ENCODE measurements around the gene AGBL4.

AGBL4 gene

GRCh38 chr1:48765335-48765734, 1258.4 kb downstream of the AGBL4 start:
- DNase-seq (ENCODE audit: insufficient read length), result no peak
- TF ChIP-seq POLR2AphosphoS5 (IDR thresholded peaks at IDR 0.05; ENCODE audit: low read depth, low read length) (no peak), TAF1 (IDR thresholded peaks at IDR 0.05; ENCODE audit: borderline replicate concordance, low read depth, low read length) (no peak), POLR2A (IDR thresholded peaks at IDR 0.05; ENCODE audit: low read depth, low read length) (no peak)
- FAIRE-seq, result no peak

GRCh38 chr1:48761986-48762385, 1261.8 kb downstream of the AGBL4 start:
- no peak for DNase-seq (ENCODE audit: insufficient read length)
- no peak for FAIRE-seq
- TF ChIP-seq TAF1 (IDR thresholded peaks at IDR 0.05; ENCODE audit: borderline replicate concordance, low read depth, low read length), result no peak
- no peak for TF ChIP-seq POLR2A (IDR thresholded peaks at IDR 0.05; ENCODE audit: low read depth, low read length)
- TF ChIP-seq POLR2AphosphoS5 (IDR thresholded peaks at IDR 0.05; ENCODE audit: low read depth, low read length), result no peak

GRCh38 chr1:48761411-48761810, 1262.3 kb downstream of the AGBL4 start:
- TF ChIP-seq POLR2A (IDR thresholded peaks at IDR 0.05; ENCODE audit: low read depth, low read length), result no peak
- TF ChIP-seq POLR2AphosphoS5 (IDR thresholded peaks at IDR 0.05; ENCODE audit: low read depth, low read length), result no peak
- TF ChIP-seq TAF1 (IDR thresholded peaks at IDR 0.05; ENCODE audit: borderline replicate concordance, low read depth, low read length), result no peak
- no peak for FAIRE-seq
- no peak for DNase-seq (ENCODE audit: insufficient read length)

- FAIRE-seq (no peak), DNase-seq (ENCODE audit: insufficient read length) (no peak)
- TF ChIP-seq POLR2AphosphoS5 (IDR thresholded peaks at IDR 0.05; ENCODE audit: low read depth, low read length) (no peak), TAF1 (IDR thresholded peaks at IDR 0.05; ENCODE audit: borderline replicate concordance, low read depth, low read length) (no peak), POLR2A (IDR thresholded peaks at IDR 0.05; ENCODE audit: low read depth, low read length) (no peak)
These were observed 1262.9 kb downstream of the AGBL4 start for GRCh38 chr1:48760857-48761256.

- DNase-seq (ENCODE audit: insufficient read length) (no peak), FAIRE-seq (no peak)
- TF ChIP-seq TAF1 (IDR thresholded peaks at IDR 0.05; ENCODE audit: borderline replicate concordance, low read depth, low read length), result no peak
- TF ChIP-seq POLR2AphosphoS5 (IDR thresholded peaks at IDR 0.05; ENCODE audit: low read depth, low read length), result no peak
- TF ChIP-seq POLR2A (IDR thresholded peaks at IDR 0.05; ENCODE audit: low read depth, low read length), result no peak
These were observed 1264.8 kb downstream of the AGBL4 start for GRCh38 chr1:48758976-48759375.

GRCh38 chr1:48757363-48757762, 1266.4 kb downstream of the AGBL4 start:
- DNase-seq (ENCODE audit: insufficient read length) (no peak), FAIRE-seq (no peak)
- TF ChIP-seq TAF1 (IDR thresholded peaks at IDR 0.05; ENCODE audit: borderline replicate concordance, low read depth, low read length), result no peak
- no peak for TF ChIP-seq POLR2A (IDR thresholded peaks at IDR 0.05; ENCODE audit: low read depth, low read length)
- TF ChIP-seq POLR2AphosphoS5 (IDR thresholded peaks at IDR 0.05; ENCODE audit: low read depth, low read length), result no peak

GRCh38 chr1:48756683-48757316, 1267.0 kb downstream of the AGBL4 start:
- TF ChIP-seq POLR2A (IDR thresholded peaks at IDR 0.05; ENCODE audit: low read depth, low read length) (no peak), TAF1 (IDR thresholded peaks at IDR 0.05; ENCODE audit: borderline replicate concordance, low read depth, low read length) (no peak), POLR2AphosphoS5 (IDR thresholded peaks at IDR 0.05; ENCODE audit: low read depth, low read length) (no peak)
- no peak for FAIRE-seq
- no peak for DNase-seq (ENCODE audit: insufficient read length)

GRCh38 chr1:48753293-48753692, 1270.5 kb downstream of the AGBL4 start:
- no peak for FAIRE-seq
- DNase-seq (ENCODE audit: insufficient read length), result no peak
- TF ChIP-seq POLR2A (IDR thresholded peaks at IDR 0.05; ENCODE audit: low read depth, low read length), result no peak
- TF ChIP-seq TAF1 (IDR thresholded peaks at IDR 0.05; ENCODE audit: borderline replicate concordance, low read depth, low read length), result no peak
- no peak for TF ChIP-seq POLR2AphosphoS5 (IDR thresholded peaks at IDR 0.05; ENCODE audit: low read depth, low read length)

- TF ChIP-seq POLR2A (IDR thresholded peaks at IDR 0.05; ENCODE audit: low read depth, low read length) (no peak), TAF1 (IDR thresholded peaks at IDR 0.05; ENCODE audit: borderline replicate concordance, low read depth, low read length) (no peak), POLR2AphosphoS5 (IDR thresholded peaks at IDR 0.05; ENCODE audit: low read depth, low read length) (no peak)
- DNase-seq (ENCODE audit: insufficient read length) (no peak), FAIRE-seq (no peak)
These were observed 1273.6 kb downstream of the AGBL4 start for GRCh38 chr1:48750109-48750508.

GRCh38 chr1:48749068-48749467, 1274.7 kb downstream of the AGBL4 start:
- no peak for DNase-seq (ENCODE audit: insufficient read length)
- FAIRE-seq, result no peak
- no peak for TF ChIP-seq POLR2AphosphoS5 (IDR thresholded peaks at IDR 0.05; ENCODE audit: low read depth, low read length)
- TF ChIP-seq POLR2A (IDR thresholded peaks at IDR 0.05; ENCODE audit: low read depth, low read length), result no peak
- TF ChIP-seq TAF1 (IDR thresholded peaks at IDR 0.05; ENCODE audit: borderline replicate concordance, low read depth, low read length), result no peak

GRCh38 chr1:48746906-48747305, 1276.8 kb downstream of the AGBL4 start:
- TF ChIP-seq POLR2AphosphoS5 (IDR thresholded peaks at IDR 0.05; ENCODE audit: low read depth, low read length), result no peak
- TF ChIP-seq POLR2A (IDR thresholded peaks at IDR 0.05; ENCODE audit: low read depth, low read length), result no peak
- TF ChIP-seq TAF1 (IDR thresholded peaks at IDR 0.05; ENCODE audit: borderline replicate concordance, low read depth, low read length), result no peak
- FAIRE-seq, result no peak
- no peak for DNase-seq (ENCODE audit: insufficient read length)

GRCh38 chr1:48744032-48744431, 1279.7 kb downstream of the AGBL4 start:
- no peak for TF ChIP-seq POLR2AphosphoS5 (IDR thresholded peaks at IDR 0.05; ENCODE audit: low read depth, low read length)
- TF ChIP-seq TAF1 (IDR thresholded peaks at IDR 0.05; ENCODE audit: borderline replicate concordance, low read depth, low read length), result no peak
- no peak for TF ChIP-seq POLR2A (IDR thresholded peaks at IDR 0.05; ENCODE audit: low read depth, low read length)
- DNase-seq (ENCODE audit: insufficient read length) (no peak), FAIRE-seq (no peak)

Data from GM12892 (cell line).